HG03066 (cell line): ENCODE results near the gene C6orf52.

Source experiments
- ATAC-seq: cut with Tn5 transposase; IDR thresholded peaks from one replicate; pipeline ENCODE4 v1.9.1; 2021; ENCODE audit warnings: low read depth; ENCODE audit not compliant: unreplicated experiment

C6orf52 gene

DNA sequence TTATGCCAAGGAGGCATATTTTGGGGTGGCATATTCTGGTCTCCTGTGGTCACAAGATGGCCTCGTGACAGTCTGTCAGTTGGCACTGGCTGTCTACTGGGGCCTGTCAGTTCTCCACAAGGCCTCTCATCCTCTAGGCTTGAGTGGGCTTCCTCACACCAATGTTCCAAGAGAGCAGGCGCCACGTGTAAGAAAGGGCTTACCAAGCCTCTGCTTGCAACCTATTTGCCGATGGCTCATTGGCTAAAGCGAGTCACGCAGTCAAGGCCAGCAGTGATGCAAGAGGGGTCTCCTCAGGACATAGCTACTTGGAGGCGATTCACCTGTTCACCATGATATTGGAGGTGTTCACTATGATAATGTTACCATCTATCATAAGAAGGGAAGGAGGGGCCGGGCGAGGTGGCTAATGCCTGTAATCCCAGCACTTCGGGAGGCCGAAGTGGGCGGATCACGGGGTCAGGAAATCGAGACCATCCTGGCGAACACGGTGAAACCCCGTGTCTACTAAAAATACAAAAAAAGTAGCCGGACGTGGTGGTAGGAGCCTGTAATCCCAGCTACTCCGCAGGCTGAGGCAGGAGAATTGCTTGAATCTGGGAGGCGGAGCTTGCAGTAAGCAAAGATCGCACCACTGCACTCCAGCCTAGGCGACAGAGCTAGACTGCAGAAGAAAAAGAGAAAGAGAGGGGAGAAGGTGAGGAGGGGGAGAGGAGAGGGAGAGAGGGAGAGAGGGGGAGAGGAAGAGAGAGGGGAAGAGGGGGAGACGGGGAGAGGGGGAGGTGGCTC is 35.3 kb downstream of the C6orf52 start:
- no peak for ATAC-seq

DNA sequence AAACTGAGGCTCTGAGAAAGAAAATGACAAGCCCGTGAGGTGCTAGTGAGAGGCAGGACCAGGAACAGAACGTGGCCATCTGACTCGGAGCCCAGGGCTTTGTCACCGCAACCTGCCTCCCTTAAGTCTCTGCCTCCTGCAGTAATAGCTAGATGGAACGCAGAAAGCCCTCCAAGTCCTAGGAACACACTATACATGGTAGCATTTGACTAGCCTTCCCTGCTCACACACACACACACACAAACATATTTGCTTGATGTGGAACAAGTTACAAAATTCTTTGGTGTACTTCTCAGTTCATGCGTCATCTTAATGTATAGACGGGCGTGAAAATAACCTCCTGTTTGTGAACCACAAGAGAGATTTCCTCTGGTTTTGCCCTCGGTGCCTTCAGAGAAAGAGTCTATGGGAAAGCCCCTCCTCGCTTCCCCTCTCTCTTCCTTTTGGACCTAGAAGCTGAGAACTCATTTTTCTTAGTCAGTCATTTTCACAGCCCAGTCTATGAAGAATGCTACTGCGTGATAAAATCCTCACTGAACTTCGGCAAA is 38.8 kb downstream of the C6orf52 start:
- ATAC-seq: no peak

DNA sequence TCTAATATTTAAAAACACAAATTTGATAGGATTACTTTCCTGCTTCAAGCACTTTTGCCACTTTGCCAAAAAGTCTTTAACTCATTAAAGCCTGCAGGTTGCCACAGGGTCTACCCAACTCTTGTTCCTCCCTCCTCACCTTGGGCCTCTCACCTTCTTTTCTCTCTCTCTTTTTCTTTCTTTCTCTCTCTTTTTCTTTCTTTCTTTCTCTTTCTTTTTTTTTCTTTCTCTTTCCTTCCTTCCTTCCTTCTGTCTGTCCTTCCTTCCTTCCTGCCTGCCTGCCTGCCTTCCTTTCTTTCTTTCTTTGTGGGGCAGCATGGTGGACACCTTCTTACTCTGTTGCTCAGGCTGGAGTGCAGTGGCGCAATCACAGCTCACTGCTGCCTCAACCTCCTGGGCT is 50.2 kb downstream of the C6orf52 start:
- ATAC-seq: no peak

DNA sequence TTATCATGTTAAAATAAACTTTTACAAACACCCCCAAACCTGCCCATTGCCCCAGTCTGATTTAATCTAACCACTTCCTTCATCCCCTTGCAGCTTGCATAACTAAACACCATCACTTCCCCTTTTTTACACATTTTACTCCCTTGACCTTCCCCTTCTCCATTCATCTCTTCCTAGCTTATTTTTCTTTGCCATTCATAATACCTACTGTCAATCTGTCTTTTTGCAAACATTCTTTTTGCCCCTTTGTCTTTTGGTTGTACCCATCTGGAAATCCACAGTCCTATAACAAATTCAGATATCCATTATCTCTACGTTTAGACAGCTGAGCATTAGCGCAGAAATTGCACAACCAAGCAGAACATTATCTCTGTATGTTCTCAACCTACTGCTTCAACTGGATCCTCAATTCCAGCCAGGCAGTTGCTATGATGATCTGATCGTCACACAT is 51.2 kb downstream of the C6orf52 start:
- no peak for ATAC-seq

DNA sequence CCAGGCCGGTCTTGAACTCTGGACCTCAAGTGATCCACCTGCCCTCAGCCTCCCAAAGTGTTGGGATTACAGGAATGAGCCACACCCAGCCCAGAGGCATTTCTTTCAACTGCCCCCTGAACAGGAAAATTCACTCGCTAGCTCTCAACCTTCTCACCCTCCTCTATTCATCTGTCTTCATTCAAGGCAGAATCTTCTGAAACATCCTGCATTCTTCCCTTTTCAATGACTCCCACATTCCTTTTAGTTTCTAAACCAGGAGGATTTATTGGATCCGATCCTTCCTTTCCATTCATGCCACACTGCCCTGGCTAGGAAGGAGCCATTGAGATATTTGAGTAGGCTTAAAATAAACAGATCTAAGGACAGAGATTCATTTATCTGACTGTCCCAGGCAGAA is 52.9 kb downstream of the C6orf52 start:
- no peak for ATAC-seq

DNA sequence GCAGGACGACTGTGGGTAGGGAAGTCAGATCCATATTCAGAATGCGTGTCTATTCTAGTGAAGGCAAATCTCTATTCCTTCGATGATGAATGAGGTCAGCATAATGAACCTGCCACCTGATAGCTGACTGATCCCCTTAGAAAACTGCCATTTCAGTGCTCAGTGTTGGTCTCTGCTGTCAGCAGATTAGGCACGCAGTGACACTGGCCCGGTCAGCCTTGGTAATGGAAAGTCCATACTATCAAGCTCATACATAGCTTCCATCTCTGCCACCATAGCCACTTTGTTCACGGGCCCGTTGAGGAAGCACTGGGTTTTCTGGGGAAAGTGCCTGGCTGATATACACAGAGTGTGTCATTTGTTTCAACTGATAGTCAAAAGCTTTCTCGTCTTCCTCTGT is 54.0 kb downstream of the C6orf52 start:
- no peak for ATAC-seq

DNA sequence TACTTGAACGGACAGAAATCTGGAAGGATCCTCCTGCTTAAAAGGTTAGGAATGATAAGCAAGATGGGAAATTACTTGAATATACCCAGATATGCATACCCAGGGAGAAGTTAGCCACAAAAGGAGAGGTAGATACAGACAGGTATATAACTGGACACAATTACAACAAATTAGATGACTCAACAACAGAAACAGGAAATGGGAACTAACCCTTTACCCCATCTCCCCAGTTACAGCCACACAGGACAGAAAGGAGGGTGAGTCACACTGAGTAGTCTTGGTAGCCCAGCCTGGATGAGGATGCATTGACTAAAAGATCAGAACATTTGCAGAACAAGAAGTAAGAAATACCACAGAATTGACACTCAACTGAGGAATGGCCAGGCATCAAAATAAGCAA is 61.2 kb downstream of the C6orf52 start:
- ATAC-seq: peak; percentile 94

DNA sequence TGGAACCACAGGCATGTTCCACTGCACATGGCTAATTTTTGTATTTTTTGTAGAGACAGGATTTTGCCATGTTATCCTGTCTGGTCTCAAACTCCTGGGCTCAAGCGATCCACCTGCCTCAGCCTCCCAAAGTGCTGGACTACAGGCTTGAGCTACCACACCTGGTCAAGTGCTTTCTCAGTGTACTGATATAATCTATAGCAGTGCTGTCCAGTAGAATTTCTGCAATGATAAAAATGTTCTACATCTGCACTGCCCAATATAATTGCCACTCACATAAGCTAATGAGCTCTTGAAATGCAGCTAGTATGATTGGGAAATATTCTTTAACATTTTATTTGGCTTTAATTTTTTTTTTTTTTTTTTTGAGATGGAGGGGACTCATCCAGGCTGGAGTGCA is 64.2 kb downstream of the C6orf52 start:
- ATAC-seq: no peak

DNA sequence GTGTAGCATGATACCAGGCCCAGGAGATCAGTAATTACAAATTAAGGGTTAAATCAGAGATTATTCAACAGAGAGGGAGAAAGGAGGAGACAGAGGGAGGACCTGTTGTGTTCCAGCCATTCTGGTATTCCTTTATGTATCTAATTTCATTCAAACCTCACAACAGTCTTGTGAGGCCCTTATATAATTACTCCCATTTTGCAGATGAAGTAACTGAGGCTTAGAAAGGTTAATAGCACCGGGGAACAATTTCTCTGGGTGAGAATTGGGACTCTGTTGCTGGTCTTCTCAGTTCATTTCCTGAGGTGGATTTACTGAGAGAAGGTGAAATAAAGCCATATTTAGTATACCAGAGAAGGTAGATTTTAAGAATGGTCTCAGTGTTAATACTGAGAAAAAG is 66.6 kb downstream of the C6orf52 start:
- no peak for ATAC-seq

DNA sequence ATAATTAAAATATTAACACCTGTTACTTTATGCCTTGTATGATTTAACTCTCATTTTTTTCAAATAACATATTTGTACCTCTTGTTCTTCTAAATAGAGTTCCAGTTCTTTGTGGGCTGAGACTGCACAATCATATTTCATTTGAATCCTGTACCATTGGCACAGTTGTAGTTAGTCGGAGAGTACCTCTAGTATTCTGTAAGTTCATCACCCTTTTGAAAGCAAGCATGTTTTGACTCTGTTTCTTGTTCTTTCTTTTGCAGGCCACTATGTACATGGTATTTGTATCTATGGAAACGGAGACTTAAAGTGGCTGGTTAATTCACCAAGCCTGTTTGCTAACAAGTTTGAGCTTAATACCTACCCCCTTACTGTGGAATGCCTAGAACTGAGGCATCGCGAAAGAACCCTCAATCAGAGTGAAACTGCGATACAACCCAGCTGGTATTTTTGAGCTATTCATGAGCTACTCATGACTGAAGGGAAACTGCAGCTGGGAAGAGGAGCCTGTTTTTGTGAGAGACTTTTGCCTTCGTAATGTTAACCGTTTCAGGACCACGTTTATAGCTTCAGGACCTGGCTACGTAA is 68.2 kb downstream of the C6orf52 start:
- ATAC-seq: no peak

DNA sequence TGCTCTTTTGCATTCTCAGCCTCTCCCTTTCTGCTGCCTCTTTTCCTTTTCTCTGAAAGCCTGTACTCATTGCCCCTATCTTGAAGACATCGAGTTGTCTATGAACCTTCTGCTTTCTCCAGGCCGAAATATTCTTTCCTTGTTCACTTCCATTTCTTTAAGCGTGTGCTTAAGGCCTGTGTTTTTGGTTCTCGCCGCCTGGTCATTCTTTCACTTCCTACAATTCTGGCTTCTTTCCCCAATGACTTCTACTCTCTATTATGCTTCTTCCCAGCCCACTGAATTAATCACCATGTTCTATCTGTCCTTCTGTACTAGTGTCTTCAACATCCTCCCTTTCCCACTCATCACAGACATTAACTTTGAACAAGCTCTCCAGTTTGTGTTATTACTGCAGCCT is 69.6 kb downstream of the C6orf52 start:
- no peak for ATAC-seq

DNA sequence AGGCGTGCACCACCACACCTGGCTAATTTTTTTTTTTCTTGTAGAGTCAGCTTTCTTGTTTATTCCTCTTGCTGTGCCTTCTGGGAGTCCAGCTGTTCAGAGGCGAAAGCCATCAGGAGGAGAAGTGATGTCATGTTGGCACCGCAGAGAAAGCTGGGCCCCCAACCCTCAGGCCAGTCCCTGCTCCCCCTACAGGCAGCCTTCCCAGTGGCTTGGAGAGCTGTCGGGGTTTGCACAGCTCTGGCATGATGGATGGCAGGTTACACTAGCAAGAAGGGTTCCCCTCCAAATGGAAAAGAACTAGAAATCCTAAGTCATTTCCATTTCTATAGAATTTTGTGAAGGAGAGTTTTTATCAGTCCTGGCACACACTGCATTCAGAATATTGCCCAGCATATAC is 72.6 kb downstream of the C6orf52 start:
- ATAC-seq: no peak
